Measurements from ENCODE around the gene ASB2.

Gene ASB2

DNA sequence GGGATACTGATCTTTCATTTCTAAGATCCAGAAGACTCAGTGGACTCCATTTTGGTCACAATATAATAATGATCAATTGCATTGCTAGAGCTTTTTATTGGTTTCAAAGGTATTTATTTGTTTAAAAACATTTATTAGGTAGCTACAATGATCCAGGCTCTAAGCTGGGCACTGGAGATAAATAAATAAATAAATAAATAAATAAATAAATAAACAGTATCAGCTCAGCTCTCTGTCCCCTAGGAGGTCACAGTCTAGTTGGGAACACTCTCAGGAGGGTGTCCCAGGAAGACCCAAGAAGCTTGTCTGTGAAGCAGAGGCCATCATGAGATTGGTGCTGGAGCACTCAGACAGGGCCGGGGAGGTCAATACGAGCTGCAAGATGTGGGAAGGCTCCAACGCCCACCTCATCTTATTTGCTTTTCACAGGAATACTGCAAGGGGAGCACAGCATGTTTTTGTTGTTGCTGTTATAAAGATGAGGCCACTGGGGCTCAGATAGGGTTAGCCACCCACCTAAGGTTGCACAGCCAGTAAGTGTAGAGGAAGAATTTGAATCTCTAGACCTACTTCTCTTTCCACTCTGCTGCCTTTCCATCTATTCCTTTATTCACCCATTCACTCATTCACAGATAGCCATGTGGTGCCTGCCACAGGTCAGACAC is 15.5 kb downstream of the ASB2 start:
- DNase-seq = no peak

GRCh38 chr14:93960108-93960475 is 16.3 kb downstream of the ASB2 start:
- DNase-seq = no peak

- no peak for DNase-seq
Observed at GRCh38 chr14:93959239-93960107, 16.9 kb downstream of the ASB2 start.

DNA sequence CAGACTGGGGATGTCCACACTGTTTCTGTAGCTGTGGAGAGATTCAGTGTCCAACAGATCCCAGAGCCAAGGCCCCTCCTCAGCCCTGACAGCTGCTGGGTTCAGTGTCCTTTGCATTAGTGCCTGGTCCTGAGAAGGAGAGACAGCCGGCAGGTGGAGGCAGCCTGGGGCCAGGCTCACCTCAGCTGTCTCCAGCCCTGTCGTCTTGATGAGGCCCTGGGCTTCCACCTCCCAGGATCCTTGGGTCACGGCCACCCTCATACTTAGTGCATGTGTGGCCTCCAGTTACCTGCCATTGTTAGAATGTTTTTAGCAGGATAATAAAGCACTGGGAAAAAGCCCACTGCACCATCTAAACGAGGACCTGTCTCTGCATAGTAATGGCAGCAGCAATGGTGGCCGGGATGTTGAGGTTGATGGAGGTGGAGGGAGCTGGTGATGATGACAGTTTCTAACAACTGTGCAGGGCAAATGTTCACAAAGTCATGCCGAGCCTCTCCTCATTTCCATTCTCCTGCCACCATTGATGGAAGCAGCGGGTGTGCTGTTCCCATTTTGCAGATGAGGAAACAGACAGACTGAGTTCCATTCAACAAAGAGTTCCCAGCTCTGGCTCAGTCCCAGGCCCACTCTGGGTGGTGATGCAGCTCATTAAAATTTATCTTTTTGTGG is 17.7 kb downstream of the ASB2 start:
- no peak for DNase-seq

DNA sequence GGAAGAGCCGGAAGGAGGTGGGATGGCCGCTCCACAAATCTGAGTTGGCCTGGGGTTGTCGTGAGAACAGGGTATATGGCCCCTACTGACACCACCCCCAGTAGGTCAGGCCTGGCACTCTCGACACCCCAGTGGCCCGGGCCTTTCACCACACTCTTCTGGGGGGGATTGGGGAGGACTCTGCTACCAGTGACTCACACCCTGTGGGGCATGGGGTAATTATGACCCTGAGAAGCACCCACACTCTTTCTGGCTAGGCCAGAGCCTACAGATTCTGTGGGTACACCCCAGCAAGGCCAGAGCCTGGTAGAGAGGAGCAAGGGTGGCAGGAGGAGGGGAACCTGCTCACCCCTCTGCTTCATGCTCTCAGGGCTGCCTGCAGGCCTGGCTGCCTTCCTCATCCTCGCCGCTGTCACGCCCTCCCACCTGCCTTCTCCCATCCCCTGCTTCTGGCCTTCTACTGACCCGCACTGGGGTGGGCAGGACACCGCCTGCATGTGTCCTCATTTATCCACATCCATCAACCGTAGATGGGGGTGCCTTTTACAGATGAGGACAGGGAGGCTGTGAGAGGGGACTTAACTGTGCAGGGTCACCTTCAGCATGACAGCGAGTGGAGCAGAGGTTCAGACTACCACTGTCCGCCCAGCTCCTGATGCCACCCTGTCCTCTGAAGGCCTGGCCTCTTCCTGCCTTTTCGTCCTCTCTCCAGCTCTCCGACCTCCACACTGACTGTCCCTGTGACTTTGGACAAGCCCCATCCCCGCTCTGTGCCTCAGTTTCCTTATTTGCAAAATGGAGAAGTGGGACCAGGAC is 18.4 kb downstream of the ASB2 start:
- DNase-seq = no peak

GRCh38 chr14:93957333-93957710 is 19.0 kb downstream of the ASB2 start:
- no peak for DNase-seq

- DNase-seq = no peak
Observed at GRCh38 chr14:93956514-93957332, 19.6 kb downstream of the ASB2 start.

DNA sequence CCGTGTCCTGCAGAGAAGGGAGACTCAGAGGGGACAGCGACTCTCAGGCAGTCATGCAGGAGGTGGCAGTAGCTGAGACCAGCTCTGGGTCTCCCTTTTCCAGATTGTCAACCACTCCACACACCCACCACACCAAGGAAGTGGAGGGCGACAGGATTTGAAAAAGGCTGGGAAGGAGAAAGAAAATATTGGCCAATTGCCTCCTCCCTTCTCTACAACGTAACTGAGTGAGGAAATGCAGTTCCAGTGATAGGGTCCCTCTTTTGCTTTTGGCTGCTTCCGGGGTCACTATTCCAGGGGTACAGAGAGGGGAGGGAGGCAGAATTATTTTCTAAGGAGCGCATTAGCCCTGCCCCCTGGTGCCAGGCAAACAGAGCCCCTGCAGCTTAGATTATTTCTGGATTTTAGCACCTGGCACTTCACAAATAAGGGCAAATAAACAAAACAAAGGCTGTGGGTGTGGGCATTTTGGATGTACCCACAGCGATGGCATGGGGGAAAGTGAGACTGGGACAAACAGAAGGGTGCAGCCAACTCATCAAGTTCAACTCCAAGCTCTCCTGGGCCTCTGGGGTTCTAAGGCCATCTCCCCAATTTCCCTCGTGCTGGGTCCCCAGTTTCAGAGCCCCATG is 20.4 kb downstream of the ASB2 start:
- DNase-seq = no peak

DNA sequence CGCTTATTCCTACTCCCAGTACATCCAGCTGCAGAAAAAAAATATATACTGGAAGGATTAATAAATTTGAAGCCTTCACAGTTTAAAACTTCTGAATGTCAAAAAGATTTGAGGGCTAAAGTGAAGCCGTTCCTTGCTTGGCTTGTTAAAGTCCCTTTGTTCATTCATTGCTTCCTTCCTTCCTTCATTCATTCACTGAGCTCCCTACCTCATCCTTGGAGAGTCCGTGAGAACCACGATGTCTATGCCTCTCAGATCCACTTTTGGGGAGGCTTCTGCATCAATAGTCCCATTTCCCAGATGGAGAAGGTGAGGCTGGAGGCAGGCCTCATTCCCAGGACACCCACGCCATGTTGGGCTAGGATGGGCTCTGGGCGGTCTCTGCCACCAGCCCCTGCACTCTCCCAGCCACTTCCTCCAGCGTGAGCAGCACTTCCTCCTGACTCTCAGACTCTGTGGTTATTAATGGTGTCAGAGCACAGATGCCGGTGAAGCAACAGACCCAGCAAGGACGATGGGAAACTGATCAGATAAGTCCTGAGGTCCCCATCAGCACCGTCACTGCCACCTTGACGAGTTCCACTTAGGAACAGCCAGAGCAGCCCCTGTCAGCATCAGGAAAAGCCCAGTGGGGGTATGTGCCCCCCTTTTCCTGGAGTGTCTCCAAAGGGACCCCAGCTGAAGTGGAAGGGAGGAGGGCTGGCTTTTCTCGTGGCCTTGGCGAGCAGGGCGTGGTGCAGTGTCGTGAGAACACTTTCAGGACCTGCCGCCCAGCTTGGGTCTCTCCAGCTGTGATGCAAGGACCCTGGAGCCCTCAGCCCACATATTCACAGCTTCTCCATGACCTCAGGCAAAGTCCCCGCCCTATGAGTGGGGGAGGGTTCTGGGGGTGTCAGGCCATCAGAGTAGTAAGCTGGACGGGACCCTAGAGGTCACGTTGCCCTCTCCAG is 21.2 kb downstream of the ASB2 start:
- DNase-seq = no peak

DNA sequence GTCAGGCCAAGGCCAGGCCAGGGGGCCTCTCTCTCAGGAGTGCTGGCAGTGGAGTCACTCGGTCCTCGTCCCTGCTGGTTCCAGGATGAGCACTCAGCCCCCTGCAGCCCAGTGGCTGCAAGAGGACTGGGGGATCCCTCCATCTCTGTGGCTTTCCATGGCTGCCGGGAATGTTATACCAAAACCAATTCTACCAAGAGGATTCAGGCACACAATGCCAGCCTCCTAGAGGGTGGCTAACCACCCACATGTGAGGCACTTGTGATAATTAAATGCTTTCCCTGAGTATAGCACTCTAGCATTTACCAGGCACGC is 21.9 kb downstream of the ASB2 start:
- no peak for DNase-seq

DNA sequence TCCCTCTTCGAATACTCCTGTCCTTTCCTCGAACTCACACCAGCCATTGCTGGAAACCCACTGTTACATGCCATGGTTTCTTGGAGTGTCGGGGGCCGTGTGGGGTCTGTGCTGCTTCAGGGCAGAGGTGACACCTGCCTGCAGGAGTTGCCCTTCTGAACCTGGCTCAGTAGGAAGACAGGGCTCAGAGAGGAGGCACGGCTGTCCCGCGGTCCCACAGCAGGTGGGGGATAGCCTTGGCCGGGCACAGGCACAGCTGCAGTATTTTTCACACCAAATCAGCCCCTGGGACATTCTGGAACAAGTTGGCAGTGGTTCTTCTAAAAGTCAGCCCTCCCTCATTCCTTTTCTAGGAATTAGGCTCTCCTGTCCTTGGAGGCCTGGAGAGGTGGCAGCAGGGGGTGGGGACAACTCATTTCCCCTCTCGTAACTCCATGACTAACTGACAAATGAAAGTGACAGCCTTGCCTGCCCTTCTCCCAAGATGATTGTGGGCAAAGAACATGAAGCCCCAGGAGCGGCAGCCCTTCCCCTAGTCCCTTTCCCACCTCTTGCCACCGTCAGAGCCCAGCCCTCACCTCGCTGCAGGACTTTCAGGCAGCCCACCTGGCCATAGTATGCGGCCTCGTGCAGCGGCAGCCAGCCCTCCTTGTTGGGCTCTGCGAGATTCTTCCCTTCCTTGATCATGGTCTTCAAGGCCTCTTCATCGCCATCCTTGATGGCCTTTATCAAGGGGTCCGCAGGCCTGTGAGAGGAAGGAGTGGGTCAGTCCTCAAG is 22.4 kb downstream of the ASB2 start:
- DNase-seq = no peak

DNA sequence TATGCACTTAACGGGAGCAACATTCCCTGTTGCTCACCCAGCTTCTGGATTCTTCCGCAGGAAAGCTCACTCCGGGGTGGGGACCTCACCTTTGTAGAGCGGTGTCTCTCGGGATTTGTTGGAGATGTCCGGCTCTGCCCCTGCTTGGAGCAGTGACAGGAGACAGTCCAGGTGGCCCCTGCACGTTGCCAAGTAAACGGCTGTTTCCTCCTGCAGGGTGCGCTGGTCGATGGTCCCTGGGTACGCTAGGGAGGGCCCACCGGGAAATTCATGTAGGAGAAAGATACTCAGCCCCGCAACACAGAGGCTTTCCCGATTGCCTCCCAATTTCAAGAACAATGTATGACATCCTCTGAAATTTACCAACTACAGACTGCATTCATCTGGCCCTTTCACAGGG is 23.1 kb downstream of the ASB2 start:
- DNase-seq = no peak

- DNase-seq = no peak
Observed at GRCh38 chr14:93952829-93953228, 23.5 kb downstream of the ASB2 start.

GRCh38 chr14:93951635-93952540 is 24.5 kb downstream of the ASB2 start:
- DNase-seq = peak; percentile 24

GRCh38 chr14:93950948-93951634 is 25.3 kb downstream of the ASB2 start:
- DNase-seq = no peak

GRCh38 chr14:93949511-93950075 is 26.8 kb downstream of the ASB2 start:
- no peak for DNase-seq

DNA sequence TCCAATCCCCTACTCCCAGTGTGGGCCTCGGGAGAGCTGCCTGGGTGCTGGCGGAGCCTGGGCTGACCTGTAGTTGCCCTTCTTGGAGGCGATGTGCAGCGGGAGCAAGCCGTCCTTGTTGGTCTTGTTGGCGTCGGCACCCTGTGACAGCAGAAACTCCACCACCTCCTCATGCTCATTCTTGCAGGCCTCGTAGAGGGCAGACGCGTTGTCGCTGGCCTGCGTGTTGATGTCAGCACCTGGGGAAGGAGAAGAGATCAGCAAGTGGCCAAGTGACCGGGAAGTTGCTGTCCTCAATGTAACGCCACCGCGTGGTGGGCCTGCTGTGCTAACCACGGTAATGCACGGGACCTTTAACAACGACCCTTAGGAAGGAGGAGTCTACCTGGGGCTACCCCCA is 29.1 kb downstream of the ASB2 start:
- no peak for DNase-seq
